HEK293 (cell line): ENCODE measurements around the gene DICER1.

ENCODE experiments used
- CTCF ChIA-PET: fragments of 350-600 bp; formaldehyde crosslinking; extraction: SDS; loops from one replicate; lab custom pipeline; 2021; ENCODE audit warnings: antibody characterized with exemption; lab: Yijun Ruan, JAX
- POLR2A ChIA-PET: fragments of 300-600 bp; formaldehyde crosslinking; extraction: SDS; loops from one replicate; lab custom pipeline; 2020; ENCODE audit warnings: antibody characterized with exemption, inconsistent platforms; lab: Yijun Ruan, JAX
- H3K27ac ChIP-seq: fragments of 200-500 bp; sonication (Bioruptor generic); 2 replicates; pipeline ENCODE4 v1.5.1; 2014; ENCODE audit warnings: low read depth, low read length, control low read depth, inconsistent platforms; ENCODE audit errors: extremely low read depth
- H3K36me3 ChIP-seq, 2 experiments: fragments of 200-500 bp in 1 of 2; sonication (Bioruptor generic) in 1 of 2; 1 replicate in 1 of 2; 2 replicates in 1 of 2; pipeline ENCODE4 v1.5.1; 2014 to 2017; ENCODE audit warnings: inconsistent platforms in 2 of 2, low read length in 2 of 2; ENCODE audit not compliant: control insufficient read depth in 2 of 2, insufficient read depth in 1 of 2
- H3K4me1 ChIP-seq: fragments of 200-500 bp; sonication (Bioruptor generic); 2 replicates; pipeline ENCODE4 v1.5.1; 2014; ENCODE audit warnings: mild to moderate bottlenecking, low read length, inconsistent platforms; ENCODE audit not compliant: control insufficient read depth, insufficient read depth
- H3K4me3 ChIP-seq: 2 replicates; pipeline ENCODE4 v1.5.1; 2011; ENCODE audit warnings: low read depth, mild to moderate bottlenecking, control low read depth, low read length, moderate library complexity
- H3K9me3 ChIP-seq: fragments of 200-500 bp; sonication (Bioruptor generic); 2 replicates; pipeline ENCODE4 v1.5.1; 2014; ENCODE audit warnings: low read depth, low read length, inconsistent platforms; ENCODE audit not compliant: control insufficient read depth, insufficient read depth
- EGR2 ChIP-seq: fragments of 450-650 bp; formaldehyde crosslinking; IDR thresholded peaks from 2 replicates; pipeline ENCODE4 v1.5.1; 2016; ENCODE audit warnings: low read depth, missing biosample characterization, missing genetic modification characterization
- GFI1B ChIP-seq: fragments of 450-650 bp; formaldehyde crosslinking; IDR thresholded peaks from 2 replicates; pipeline ENCODE4 v1.5.1; 2016; ENCODE audit warnings: missing biosample characterization, missing genetic modification characterization
- GLI2 ChIP-seq: fragments of 450-650 bp; formaldehyde crosslinking; IDR thresholded peaks from 2 replicates; pipeline ENCODE4; 2017; ENCODE audit warnings: missing biosample characterization, missing genetic modification characterization, low read depth, borderline replicate concordance
- GLI4 ChIP-seq: fragments of 450-650 bp; formaldehyde crosslinking; IDR thresholded peaks from 2 replicates; pipeline ENCODE4 v1.5.1; 2016; ENCODE audit warnings: missing biosample characterization, missing genetic modification characterization
- HIC1 ChIP-seq: fragments of 450-650 bp; formaldehyde crosslinking; IDR thresholded peaks from 2 replicates; pipeline ENCODE4 v1.5.1; 2016; ENCODE audit warnings: missing biosample characterization, missing genetic modification characterization
- HOXD13 ChIP-seq: sonication (generic); formaldehyde crosslinking; IDR thresholded peaks from 2 replicates; pipeline ENCODE4 v1.8.0; 2022; ENCODE audit warnings: missing genetic modification reagents, borderline replicate concordance
- KLF10 ChIP-seq: fragments of 450-650 bp; IDR thresholded peaks from 2 replicates; pipeline ENCODE4 v1.5.1; 2018; ENCODE audit warnings: missing biosample characterization, mild to moderate bottlenecking, missing genetic modification characterization
- OVOL3 ChIP-seq: fragments of 450-650 bp; formaldehyde crosslinking; IDR thresholded peaks from 2 replicates; pipeline ENCODE4 v1.5.1; 2016; ENCODE audit warnings: missing biosample characterization, missing genetic modification characterization
- SP3 ChIP-seq: fragments of 450-650 bp; formaldehyde crosslinking; IDR thresholded peaks from 2 replicates; pipeline ENCODE4 v1.5.1; 2016; ENCODE audit warnings: missing biosample characterization, missing genetic modification characterization
- WT1 ChIP-seq: fragments of 450-650 bp; formaldehyde crosslinking; IDR thresholded peaks from 2 replicates; pipeline ENCODE4 v1.5.1; 2016; ENCODE audit warnings: missing biosample characterization, missing genetic modification characterization
- ZBTB17 ChIP-seq: fragments of 450-650 bp; formaldehyde crosslinking; IDR thresholded peaks from 2 replicates; pipeline ENCODE4 v1.5.1; 2016; ENCODE audit warnings: missing biosample characterization, missing genetic modification characterization
- ZFP3 ChIP-seq: fragments of 450-650 bp; formaldehyde crosslinking; IDR thresholded peaks from 2 replicates; pipeline ENCODE4 v1.5.1; 2016; ENCODE audit warnings: low read depth, missing biosample characterization, missing genetic modification characterization
- ZNF112 ChIP-seq: fragments of 450-650 bp; formaldehyde crosslinking; IDR thresholded peaks from 2 replicates; pipeline ENCODE4 v1.5.0; 2017; ENCODE audit warnings: missing biosample characterization, missing genetic modification characterization
- ZNF155 ChIP-seq: fragments of 450-650 bp; formaldehyde crosslinking; IDR thresholded peaks from 2 replicates; pipeline ENCODE4 v1.5.1; 2016; ENCODE audit warnings: missing biosample characterization, missing genetic modification characterization
- ZNF223 ChIP-seq: fragments of 450-650 bp; formaldehyde crosslinking; IDR thresholded peaks from 2 replicates; pipeline ENCODE4 v1.5.1; 2016; ENCODE audit warnings: missing biosample characterization, missing genetic modification characterization
- ZNF354C ChIP-seq: fragments of 450-650 bp; formaldehyde crosslinking; IDR thresholded peaks from 2 replicates; pipeline ENCODE4 v1.5.1; 2016; ENCODE audit warnings: missing biosample characterization, missing genetic modification characterization, low read depth, borderline replicate concordance
- ZNF48 ChIP-seq: fragments of 450-650 bp; formaldehyde crosslinking; IDR thresholded peaks from 2 replicates; pipeline ENCODE4 v1.5.1; 2016; ENCODE audit warnings: missing biosample characterization, missing genetic modification characterization
- ZNF585B ChIP-seq: fragments of 450-650 bp; formaldehyde crosslinking; IDR thresholded peaks from 2 replicates; pipeline ENCODE4 v1.5.1; 2016; ENCODE audit warnings: missing biosample characterization, missing genetic modification characterization
- ZNF596 ChIP-seq: fragments of 450-650 bp; IDR thresholded peaks from 2 replicates; pipeline ENCODE4 v1.5.0; 2018; ENCODE audit warnings: missing biosample characterization, mild to moderate bottlenecking, missing genetic modification characterization, moderate library complexity
- ZNF621 ChIP-seq: fragments of 450-650 bp; formaldehyde crosslinking; IDR thresholded peaks from 2 replicates; pipeline ENCODE4 v1.5.1; 2017; ENCODE audit warnings: missing biosample characterization, missing genetic modification characterization
- ZNF654 ChIP-seq: fragments of 450-650 bp; formaldehyde crosslinking; IDR thresholded peaks from 2 replicates; pipeline ENCODE4 v1.5.1; 2016; ENCODE audit warnings: low read depth, missing biosample characterization, missing genetic modification characterization
- ZNF670 ChIP-seq: fragments of 450-650 bp; formaldehyde crosslinking; IDR thresholded peaks from 2 replicates; pipeline ENCODE4 v1.5.1; 2016; ENCODE audit warnings: missing biosample characterization, missing genetic modification characterization, low read depth
- ZNF76 ChIP-seq: fragments of 450-650 bp; formaldehyde crosslinking; IDR thresholded peaks from 2 replicates; pipeline ENCODE4; 2016; ENCODE audit warnings: low read depth, missing biosample characterization, missing genetic modification characterization, borderline replicate concordance
- TF ChIP-seq, protein P1 (sequence below): fragments of 450-650 bp; formaldehyde crosslinking; IDR thresholded peaks from 2 replicates; pipeline ENCODE4 v1.5.1; 2016; ENCODE audit warnings: missing biosample characterization, missing genetic modification characterization, borderline replicate concordance
- TF ChIP-seq, protein P2 (sequence below): fragments of 450-650 bp; formaldehyde crosslinking; optimal IDR thresholded peaks from 2 replicates; pipeline ENCODE3; 2016; ENCODE audit warnings: missing biosample characterization, mild to moderate bottlenecking, missing genetic modification characterization

DICER1 gene

DNA sequence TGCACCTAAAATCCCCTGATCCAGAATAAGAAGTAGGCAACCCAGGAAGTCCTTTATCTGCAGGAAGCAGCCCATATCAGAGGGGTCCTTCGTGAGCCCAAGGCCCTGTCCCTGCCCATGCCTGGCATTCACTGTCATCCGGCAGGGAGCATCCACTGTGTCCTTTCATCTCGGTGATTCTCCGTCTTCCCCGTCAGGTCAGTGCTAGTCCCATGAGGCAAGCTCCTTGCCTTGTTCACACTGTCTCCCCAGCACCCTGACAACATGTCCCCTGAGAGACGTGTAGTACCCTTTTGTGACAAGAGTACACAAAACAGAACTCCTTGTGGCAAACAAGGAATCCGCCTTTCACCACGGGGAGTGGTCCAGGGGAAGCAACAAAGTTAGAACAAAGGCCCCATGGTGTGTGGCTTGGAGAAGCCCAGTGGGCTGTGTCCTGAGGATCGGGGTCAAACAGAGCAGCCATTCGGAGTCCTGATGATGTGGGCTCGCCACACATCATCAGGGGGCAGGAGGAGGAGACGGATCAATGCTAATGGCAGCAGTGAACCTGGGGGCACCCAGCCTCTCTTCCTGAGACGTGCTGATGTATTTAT, 112.1 kb downstream of the DICER1 start (continued):
- TF ChIP-seq ZBTB17 (tag by site-specific recombination) (no peak), ZNF223 (no peak), ZNF354C (no peak), KLF10 (tag by site-specific recombination) (no peak), HOXD13 (no peak)
- TF ChIP-seq, protein P1, sequence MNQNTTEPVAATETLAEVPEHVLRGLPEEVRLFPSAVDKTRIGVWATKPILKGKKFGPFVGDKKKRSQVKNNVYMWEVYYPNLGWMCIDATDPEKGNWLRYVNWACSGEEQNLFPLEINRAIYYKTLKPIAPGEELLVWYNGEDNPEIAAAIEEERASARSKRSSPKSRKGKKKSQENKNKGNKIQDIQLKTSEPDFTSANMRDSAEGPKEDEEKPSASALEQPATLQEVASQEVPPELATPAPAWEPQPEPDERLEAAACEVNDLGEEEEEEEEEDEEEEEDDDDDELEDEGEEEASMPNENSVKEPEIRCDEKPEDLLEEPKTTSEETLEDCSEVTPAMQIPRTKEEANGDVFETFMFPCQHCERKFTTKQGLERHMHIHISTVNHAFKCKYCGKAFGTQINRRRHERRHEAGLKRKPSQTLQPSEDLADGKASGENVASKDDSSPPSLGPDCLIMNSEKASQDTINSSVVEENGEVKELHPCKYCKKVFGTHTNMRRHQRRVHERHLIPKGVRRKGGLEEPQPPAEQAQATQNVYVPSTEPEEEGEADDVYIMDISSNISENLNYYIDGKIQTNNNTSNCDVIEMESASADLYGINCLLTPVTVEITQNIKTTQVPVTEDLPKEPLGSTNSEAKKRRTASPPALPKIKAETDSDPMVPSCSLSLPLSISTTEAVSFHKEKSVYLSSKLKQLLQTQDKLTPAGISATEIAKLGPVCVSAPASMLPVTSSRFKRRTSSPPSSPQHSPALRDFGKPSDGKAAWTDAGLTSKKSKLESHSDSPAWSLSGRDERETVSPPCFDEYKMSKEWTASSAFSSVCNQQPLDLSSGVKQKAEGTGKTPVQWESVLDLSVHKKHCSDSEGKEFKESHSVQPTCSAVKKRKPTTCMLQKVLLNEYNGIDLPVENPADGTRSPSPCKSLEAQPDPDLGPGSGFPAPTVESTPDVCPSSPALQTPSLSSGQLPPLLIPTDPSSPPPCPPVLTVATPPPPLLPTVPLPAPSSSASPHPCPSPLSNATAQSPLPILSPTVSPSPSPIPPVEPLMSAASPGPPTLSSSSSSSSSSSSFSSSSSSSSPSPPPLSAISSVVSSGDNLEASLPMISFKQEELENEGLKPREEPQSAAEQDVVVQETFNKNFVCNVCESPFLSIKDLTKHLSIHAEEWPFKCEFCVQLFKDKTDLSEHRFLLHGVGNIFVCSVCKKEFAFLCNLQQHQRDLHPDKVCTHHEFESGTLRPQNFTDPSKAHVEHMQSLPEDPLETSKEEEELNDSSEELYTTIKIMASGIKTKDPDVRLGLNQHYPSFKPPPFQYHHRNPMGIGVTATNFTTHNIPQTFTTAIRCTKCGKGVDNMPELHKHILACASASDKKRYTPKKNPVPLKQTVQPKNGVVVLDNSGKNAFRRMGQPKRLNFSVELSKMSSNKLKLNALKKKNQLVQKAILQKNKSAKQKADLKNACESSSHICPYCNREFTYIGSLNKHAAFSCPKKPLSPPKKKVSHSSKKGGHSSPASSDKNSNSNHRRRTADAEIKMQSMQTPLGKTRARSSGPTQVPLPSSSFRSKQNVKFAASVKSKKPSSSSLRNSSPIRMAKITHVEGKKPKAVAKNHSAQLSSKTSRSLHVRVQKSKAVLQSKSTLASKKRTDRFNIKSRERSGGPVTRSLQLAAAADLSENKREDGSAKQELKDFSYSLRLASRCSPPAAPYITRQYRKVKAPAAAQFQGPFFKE (tag by site-specific recombination), result no peak

- ChIA-PET POLR2A (no interaction called here), CTCF (no interaction called here)
- H3K36me3 ChIP-seq, result no peaks in the 10 kb centered on the region
- no peak overlapping the region for H3K27ac ChIP-seq
- no peak overlapping the region for H3K4me3 ChIP-seq
- no peak for TF ChIP-seq WT1
- TF ChIP-seq SP3, result no peak
- TF ChIP-seq GLI2 (tag by site-specific recombination), result no peak
- TF ChIP-seq ZFP3 (tag by site-specific recombination), result no peak
- no peak for TF ChIP-seq ZNF585B (tag by site-specific recombination)
- no peak for TF ChIP-seq GFI1B (tag by site-specific recombination)
- no peak for TF ChIP-seq ZNF621 (tag by site-specific recombination)
- TF ChIP-seq ZNF596 (tag by site-specific recombination), result no peak
- TF ChIP-seq EGR2 (tag by site-specific recombination), result no peak
- H3K9me3 ChIP-seq, result no peaks in the 10 kb centered on the region
- peaks cover 7% of the 10 kb centered on the region for H3K4me1 ChIP-seq
Observed at GRCh38 chr14:95044463-95045105, 112.7 kb downstream of the DICER1 start.

GRCh38 chr14:95043732-95044462, 113.4 kb downstream of the DICER1 start:
- Histone ChIP-seq H3K4me3 (no peak overlapping the region), H3K36me3 (no peaks in the 10 kb centered on the region), H3K27ac (no peak overlapping the region), H3K9me3 (no peaks in the 10 kb centered on the region), H3K4me1 (peaks cover 7% of the 10 kb centered on the region)
- POLR2A ChIA-PET, result no interaction called here
- CTCF ChIA-PET, result no interaction called here
- TF ChIP-seq ZNF621 (tag by site-specific recombination), result no peak
- TF ChIP-seq ZNF112 (tag by site-specific recombination), result no peak
- no peak for TF ChIP-seq HIC1
- no peak for TF ChIP-seq GLI4
- TF ChIP-seq, protein P2, sequence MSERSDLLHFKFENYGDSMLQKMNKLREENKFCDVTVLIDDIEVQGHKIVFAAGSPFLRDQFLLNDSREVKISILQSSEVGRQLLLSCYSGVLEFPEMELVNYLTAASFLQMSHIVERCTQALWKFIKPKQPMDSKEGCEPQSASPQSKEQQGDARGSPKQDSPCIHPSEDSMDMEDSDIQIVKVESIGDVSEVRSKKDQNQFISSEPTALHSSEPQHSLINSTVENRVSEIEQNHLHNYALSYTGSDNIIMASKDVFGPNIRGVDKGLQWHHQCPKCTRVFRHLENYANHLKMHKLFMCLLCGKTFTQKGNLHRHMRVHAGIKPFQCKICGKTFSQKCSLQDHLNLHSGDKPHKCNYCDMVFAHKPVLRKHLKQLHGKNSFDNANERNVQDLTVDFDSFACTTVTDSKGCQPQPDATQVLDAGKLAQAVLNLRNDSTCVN (tag by site-specific recombination), result no peak
- no peak for TF ChIP-seq ZNF76 (tag by site-specific recombination)
- TF ChIP-seq ZNF48 (tag by site-specific recombination), result no peak
- no peak for TF ChIP-seq ZNF654 (tag by site-specific recombination)
- no peak for TF ChIP-seq ZNF155 (tag by site-specific recombination)
- TF ChIP-seq EGR2 (tag by site-specific recombination), result no peak
- no peak for TF ChIP-seq ZNF670
- no peak for TF ChIP-seq OVOL3
